NCI-H510A treated with DMSO at 0.1 percent for 48 hours (cell line): Measurements from ENCODE around the gene SLC38A11.

Source experiments
- DNase-seq: peaks from one replicate; lab custom pipeline; 2025; lab: John Stamatoyannopoulos, UW

Gene SLC38A11

DNA sequence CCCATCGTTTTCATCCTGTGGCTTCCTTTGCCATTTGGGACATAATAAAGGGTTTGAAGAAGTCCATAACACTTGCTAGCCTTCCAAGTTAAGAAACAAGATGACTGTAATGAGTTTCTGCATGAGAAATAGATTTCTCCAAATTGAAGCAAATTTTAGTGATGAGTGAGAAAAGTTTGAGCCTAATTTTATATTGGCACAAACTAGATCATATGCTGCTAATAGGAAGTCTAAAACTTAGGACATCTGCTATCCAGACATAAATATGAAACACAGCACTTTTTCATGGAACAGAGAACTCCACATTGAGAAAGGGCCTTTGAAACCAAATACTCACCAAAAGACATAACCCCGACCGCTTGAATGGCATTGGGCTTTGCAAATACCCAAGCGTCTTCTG, 39.8 kb downstream of the SLC38A11 start:
- DNase-seq, result no peak

GRCh38 chr2:164913640-164914350, 41.5 kb downstream of the SLC38A11 start:
- no peak for DNase-seq

- no peak for DNase-seq
These were observed 42.3 kb downstream of the SLC38A11 start for GRCh38 chr2:164913011-164913410.

DNA sequence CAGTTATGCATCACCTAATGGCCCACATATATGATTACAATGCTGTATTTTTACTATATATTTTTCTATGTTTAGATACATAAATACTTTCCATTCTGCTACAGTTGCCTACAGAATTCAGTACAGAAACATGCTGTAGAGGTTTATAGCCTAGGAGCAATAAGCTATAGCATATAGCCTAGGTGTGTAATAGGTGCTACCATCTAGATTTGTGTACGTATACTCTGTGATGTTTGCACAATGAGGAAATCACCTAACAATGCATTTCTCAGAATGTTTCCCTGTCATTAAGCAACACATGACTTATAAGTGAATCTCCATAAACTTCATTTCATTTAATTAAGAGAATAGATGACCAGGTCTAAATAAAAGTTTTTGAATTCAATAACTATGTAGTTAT, 43.5 kb downstream of the SLC38A11 start:
- DNase-seq, result no peak

DNA sequence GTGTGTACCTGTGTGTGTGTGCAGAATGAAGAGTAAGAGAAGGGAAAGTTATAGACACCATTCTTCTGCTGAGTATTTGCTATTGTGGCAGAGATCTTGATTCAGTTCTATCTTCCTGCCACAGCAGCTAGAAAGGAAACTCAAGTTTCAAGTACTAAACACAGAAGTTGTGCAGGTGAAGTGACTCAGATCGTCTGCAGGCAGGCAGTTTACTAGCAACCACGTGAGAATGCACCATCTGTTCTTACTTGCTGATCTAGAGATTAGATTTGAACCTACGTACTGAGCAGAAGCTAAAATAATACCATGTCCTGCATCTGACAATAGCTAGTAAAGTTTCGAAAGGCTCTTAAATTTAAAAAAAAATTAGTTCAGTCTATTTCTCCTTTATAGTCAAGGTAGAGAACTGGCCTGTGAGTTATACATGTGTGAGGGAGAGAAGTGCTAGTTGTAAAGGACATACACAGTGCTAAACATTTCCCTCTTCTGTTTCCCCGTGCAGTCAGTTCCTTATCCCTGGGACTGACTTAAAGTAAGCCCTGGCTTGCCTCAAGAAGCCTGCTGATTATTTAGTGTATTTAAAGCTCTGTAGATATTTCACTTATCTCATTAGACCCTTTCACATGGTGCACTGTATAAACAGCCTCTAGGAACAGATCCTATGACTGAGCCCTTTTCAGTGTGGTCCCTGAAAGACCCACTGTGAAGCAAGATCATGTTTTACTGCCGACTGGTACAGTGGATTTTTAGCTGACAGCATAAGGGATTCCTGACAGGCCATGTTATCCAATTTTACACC, 45.0 kb downstream of the SLC38A11 start:
- DNase-seq, result peak; percentile 63

GRCh38 chr2:164906947-164907346, 48.4 kb downstream of the SLC38A11 start:
- DNase-seq, result no peak

DNA sequence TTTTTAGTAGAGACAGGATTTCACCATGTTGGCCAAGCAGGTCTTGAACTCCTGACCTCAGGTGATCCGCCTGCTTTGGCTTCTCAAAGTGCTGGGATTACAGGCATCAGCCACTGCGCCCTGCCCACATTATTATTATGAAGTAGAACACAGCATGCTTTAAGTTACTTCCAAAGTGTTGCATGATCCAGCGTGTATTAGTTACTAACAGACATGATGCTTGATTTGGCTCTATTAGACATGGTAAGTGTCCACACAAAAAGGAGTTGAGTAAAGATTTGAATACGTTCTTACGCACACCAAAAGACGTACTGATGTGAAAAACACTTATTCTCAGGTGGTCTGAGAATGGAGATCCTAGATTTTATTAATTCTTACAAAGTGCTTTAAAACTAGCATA, 50.0 kb downstream of the SLC38A11 start:
- DNase-seq, result no peak

- peak; percentile 9 for DNase-seq
These were observed 51.4 kb downstream of the SLC38A11 start for GRCh38 chr2:164903951-164904350.

GRCh38 chr2:164903204-164903603, 52.1 kb downstream of the SLC38A11 start:
- no peak for DNase-seq

GRCh38 chr2:164899121-164899520, 56.2 kb downstream of the SLC38A11 start:
- DNase-seq, result no peak

- DNase-seq, result no peak
These were observed 56.9 kb downstream of the SLC38A11 start for GRCh38 chr2:164898475-164898874.

GRCh38 chr2:164897469-164898260, 57.7 kb downstream of the SLC38A11 start:
- DNase-seq, result no peak

GRCh38 chr2:164896634-164897355, 58.5 kb downstream of the SLC38A11 start:
- no peak for DNase-seq

DNA sequence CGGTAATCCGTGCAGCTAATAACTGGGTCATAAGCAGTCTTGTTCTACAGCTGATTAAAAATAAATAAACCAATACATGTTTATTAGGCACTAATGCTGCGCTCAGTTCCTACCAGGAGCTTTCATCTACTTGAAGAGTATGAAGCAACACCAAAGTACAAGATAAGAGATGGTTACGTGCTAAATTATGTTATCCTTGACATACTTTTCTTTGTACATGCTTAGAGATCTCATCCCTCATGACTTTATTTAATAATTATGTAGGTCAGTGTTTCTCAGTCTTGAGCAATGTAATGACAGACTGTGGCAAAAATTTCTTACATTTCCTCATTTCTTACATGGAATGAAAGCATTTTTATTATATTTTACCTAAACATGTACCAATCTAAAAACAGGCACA, 59.1 kb downstream of the SLC38A11 start:
- DNase-seq, result no peak

DNA sequence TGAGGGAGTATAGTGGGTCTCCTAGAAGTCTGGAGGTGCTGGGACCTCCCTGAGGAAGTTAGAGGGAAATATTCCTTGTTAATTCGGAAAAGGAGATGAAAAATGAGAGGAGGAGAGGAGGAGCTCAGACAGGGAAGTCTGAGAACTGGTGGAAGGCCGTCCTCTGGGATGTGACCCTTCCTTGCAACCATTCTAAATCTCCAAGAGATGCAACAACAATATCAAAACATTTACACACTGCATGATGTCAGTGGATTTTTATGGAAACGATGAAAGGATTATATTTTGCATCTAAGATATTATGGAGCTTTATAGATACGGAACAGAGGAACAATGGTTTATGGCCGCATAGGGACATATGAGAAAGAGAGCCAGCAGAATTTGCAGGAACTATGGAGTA, 63.9 kb downstream of the SLC38A11 start:
- DNase-seq, result no peak

DNA sequence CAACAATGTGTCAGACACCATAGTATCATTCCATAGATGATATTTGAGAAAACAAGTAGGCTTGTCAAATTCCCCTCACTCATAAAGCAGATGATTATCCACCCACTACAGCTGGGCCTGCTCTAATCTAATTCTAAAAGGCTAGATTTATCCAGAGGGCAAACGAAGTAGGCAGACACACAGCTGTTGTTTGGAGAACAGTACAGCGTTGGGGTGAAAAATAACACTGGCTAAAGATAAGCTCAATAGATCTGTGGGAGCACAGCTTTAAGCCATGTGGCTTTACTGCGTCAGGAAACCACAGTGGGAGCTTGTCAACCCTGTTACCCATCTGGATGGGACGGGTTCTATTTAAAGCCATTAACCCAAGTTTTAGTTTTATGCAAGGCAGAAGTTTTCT, 64.8 kb downstream of the SLC38A11 start:
- DNase-seq, result no peak

- DNase-seq, result no peak
These were observed 66.7 kb downstream of the SLC38A11 start for GRCh38 chr2:164888592-164888991.

- no peak for DNase-seq
These were observed 67.7 kb downstream of the SLC38A11 start for GRCh38 chr2:164887434-164888144.

DNA sequence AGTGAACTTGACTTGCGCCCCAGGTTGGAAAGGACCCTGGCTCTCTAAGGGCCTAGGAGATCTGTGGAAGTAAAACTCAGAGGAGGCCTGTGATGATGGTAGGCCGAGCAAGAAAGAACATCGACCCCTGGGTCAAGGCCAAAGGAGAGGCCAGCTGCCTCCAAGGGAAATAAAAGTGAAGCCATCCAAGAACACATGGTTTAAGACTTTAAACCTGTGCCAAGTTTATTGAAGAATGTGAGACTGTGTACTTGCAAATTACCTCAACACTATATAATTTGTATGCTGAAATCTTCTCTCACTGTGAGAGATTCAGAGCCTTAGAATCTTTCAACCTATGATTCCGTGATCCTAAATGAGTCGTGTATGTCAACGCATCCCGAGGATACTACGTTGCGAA, 73.0 kb downstream of the SLC38A11 start:
- DNase-seq, result no peak

- DNase-seq, result no peak
These were observed 73.8 kb downstream of the SLC38A11 start for GRCh38 chr2:164881524-164881923.

- DNase-seq, result no peak
These were observed 75.3 kb downstream of the SLC38A11 start for GRCh38 chr2:164879901-164880535.
